ENCODE measurements around the gene RNF7. TPM values are rescaled to one million over a fixed set of nuclear protein-coding genes. Genes with fewer than 3 reads are reported as not detected.

RNF7 gene
- total RNA-seq, 6 experiments from 2014 or later = 31.0 to 41.1 (median 34.2) TPM

DNA sequence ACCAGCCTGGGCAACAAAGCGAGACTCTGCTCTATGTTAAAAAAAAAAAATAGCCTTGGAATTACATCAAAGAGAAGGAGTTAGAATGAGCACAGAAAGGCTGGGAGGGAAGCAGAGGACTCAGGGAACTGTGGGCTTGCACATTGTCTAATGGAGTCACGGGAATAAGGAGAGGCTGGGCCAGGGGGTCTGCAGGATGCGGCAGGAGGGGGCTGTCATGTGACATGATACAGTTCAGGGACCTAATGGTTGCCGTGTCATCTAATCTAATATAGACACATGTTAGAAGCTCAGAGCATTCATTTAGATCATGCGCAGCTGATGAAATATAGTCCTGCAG, 57.6 kb downstream of the RNF7 start:
- Histone ChIP-seq H3K27me3 (no peaks in the 10 kb centered on the region), H3K4me1 (peaks cover 0 to 3% (median 0%) of the 10 kb centered on the region in 4 donors), H3K4me3 (no peak overlapping the region), H3K9me3 (no peaks in the 10 kb centered on the region), H3K36me3 (no peaks in the 10 kb centered on the region), H3K27ac (no peak overlapping the region)
- 89% methylated on average over 4 of the region's 5 CpGs for WGBS (ENCODE audit: insufficient coverage, low coverage, low lambda C conversion rate, missing lambda C conversion rate)
- DNase-seq = no peak
- TF ChIP-seq CTCF (IDR thresholded peaks at IDR 0.05) (no peak), POLR2A (IDR thresholded peaks at IDR 0.05) (no peak)
- no peak for ATAC-seq
- intact Hi-C loops (cut with DNase I) = no loop called here

DNA sequence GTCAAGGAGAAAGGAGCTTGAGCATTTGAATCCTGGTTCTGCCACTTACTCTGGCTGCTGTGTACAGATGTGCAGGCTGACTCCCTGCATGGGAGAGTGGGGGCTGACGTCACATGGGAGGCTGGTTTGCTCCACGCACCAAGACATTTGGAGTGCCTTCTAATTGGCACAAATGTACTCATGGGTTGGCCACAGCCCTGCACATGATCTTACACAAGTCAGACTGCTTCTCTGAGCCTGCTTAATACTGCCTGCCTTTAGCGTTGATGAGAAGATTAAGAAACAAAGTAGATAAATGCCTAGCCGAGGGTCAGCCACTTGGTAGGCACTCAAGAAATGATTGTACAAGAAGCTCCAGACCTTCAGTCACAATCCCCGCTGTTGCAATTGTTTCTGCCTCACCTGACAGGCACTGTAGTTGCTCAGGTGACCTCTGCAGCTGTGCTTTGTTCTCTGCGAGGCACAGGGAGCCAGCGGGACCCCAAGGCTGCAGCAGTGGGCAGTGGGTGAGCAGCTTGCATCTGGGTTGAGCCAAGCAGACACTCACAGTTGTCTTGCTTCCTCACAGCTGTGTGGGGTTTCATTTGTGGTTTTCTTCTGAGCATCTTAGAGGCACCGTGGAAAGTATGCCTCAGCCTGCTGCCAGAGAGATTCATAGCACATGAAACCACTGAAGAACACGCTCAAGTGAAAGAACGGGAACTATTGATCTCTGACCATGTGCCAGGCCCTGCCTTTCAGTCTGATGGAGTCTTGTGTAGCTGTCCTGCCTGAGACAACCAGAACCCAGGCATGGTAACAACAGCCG, 58.2 kb downstream of the RNF7 start:
- Histone ChIP-seq H3K4me3 (no peak overlapping the region), H3K9me3 (no peaks in the 10 kb centered on the region), H3K36me3 (no peaks in the 10 kb centered on the region), H3K27me3 (no peaks in the 10 kb centered on the region), H3K4me1 (peaks cover 0 to 3% (median 0%) of the 10 kb centered on the region in 4 donors), H3K27ac (peak overlapping the region; percentile 44 to 55 (median 53))
- ATAC-seq (peak; percentile 9 to 49 (median 44)), DNase-seq (no peak)
- TF ChIP-seq POLR2A (IDR thresholded peaks at IDR 0.05) = no peak
- TF ChIP-seq CTCF (IDR thresholded peaks at IDR 0.05) = no peak
- intact Hi-C loops (cut with DNase I) = no loop called here
- 36% methylated on average over 7 of the region's 11 CpGs for WGBS (ENCODE audit: insufficient coverage, low coverage, low lambda C conversion rate, missing lambda C conversion rate)

Small RNA genes lying within 50 kb of the gene (small RNA-seq; reads per million reads assigned to genes)
- gene AC112771.1 = 0 reads per million in 2 experiments

Other genes starting within 250 kb of the RNF7 start
- gene GRK7, start 25.1 kb downstream of the RNF7 start, total RNA-seq = under 1 TPM in 1 of 6 experiments, not detected in 5; 0.06 TPM
- gene ATP1B3, start 138.3 kb downstream of the RNF7 start, total RNA-seq = 10 to 100 TPM in 3 of 6 experiments, 1 to 10 TPM in 3; 6.6 to 19.4 (median 9.3) TPM